Neural crest cell (in vitro differentiated cells): ENCODE results near the gene SERTAD4. TPM values are rescaled to one million over a fixed set of nuclear protein-coding genes. Genes with fewer than 3 reads are reported as not detected.

Experiments
- DNase-seq: peaks from one replicate; pipeline ENCODE4 v3.0.0; 2021; ENCODE audit warnings: low read depth, mixed read lengths, low spot score
- H3K27ac Mint-ChIP-seq: one replicate; pipeline ENCODE4 v1.8.0; 2021; ENCODE audit warnings: mild to moderate bottlenecking, mixed read lengths; ENCODE audit not compliant: unreplicated experiment
- H3K27me3 Mint-ChIP-seq: 2 replicates; pipeline ENCODE4 v1.8.0; 2021; ENCODE audit warnings: low read depth, mild to moderate bottlenecking, mixed read lengths
- H3K36me3 Mint-ChIP-seq: 2 replicates; pipeline ENCODE4 v1.8.0; 2021; ENCODE audit warnings: low read depth, mild to moderate bottlenecking, mixed read lengths
- H3K4me1 Mint-ChIP-seq: 2 replicates; pipeline ENCODE4 v1.8.0; 2021; ENCODE audit warnings: mixed read lengths
- H3K4me3 Mint-ChIP-seq: one replicate; pipeline ENCODE4 v1.8.0; 2021; ENCODE audit warnings: mild to moderate bottlenecking, mixed read lengths
- H3K9me3 Mint-ChIP-seq: 2 replicates; pipeline ENCODE4 v1.8.0; 2021; ENCODE audit warnings: mixed read lengths
- CTCF ChIP-seq: fragments of 200-600 bp; sonication (generic); conservative IDR thresholded peaks from 2 replicates; pipeline ENCODE4 v1.5.0; 2021; ENCODE audit warnings: antibody characterized with exemption, mild to moderate bottlenecking
- total RNA-seq: library from RNA; stranded (reverse); gene quantifications from 2 replicates; pipeline ENCODE4 v1.2.1, GENCODE V29; 2021

The SERTAD4 gene
- total RNA-seq, 1 donor from 2014 or later, result 1.5 TPM

- no peaks in the 10 kb centered on the region for H3K4me1 Mint-ChIP-seq
- TF ChIP-seq CTCF, result no peak
- peaks cover 6% of the 10 kb centered on the region for H3K27me3 Mint-ChIP-seq
- no peak overlapping the region for H3K4me3 Mint-ChIP-seq
- no peaks in the 10 kb centered on the region for H3K36me3 Mint-ChIP-seq
- H3K9me3 Mint-ChIP-seq, result peaks cover 4% of the 10 kb centered on the region
- H3K27ac Mint-ChIP-seq, result no peak overlapping the region
- DNase-seq, result no peak
Measured at GRCh38 chr1:210272666-210273065, 40.1 kb downstream of the SERTAD4 start.

- Mint-ChIP-seq H3K4me3 (no peak overlapping the region), H3K9me3 (peaks cover 17% of the 10 kb centered on the region), H3K36me3 (peaks cover 4% of the 10 kb centered on the region), H3K27ac (no peak overlapping the region), H3K27me3 (peaks cover 10% of the 10 kb centered on the region), H3K4me1 (no peaks in the 10 kb centered on the region)
- DNase-seq, result no peak
- TF ChIP-seq CTCF, result no peak
Measured at GRCh38 chr1:210280221-210280620, 47.6 kb downstream of the SERTAD4 start.

GRCh38 chr1:210288116-210288515 lies 55.5 kb downstream of the SERTAD4 start:
- Mint-ChIP-seq H3K27me3 (peaks cover 28% of the 10 kb centered on the region), H3K4me3 (no peak overlapping the region), H3K9me3 (no peaks in the 10 kb centered on the region), H3K4me1 (peaks cover 10% of the 10 kb centered on the region), H3K27ac (no peak overlapping the region), H3K36me3 (no peaks in the 10 kb centered on the region)
- no peak for TF ChIP-seq CTCF
- DNase-seq, result no peak

GRCh38 chr1:210289248-210289647 lies 56.7 kb downstream of the SERTAD4 start:
- H3K4me1 Mint-ChIP-seq, result peaks cover 16% of the 10 kb centered on the region
- no peaks in the 10 kb centered on the region for H3K9me3 Mint-ChIP-seq
- H3K27me3 Mint-ChIP-seq, result peaks cover 28% of the 10 kb centered on the region
- H3K27ac Mint-ChIP-seq, result no peak overlapping the region
- no peak for TF ChIP-seq CTCF
- H3K4me3 Mint-ChIP-seq, result no peak overlapping the region
- DNase-seq, result no peak
- H3K36me3 Mint-ChIP-seq, result no peaks in the 10 kb centered on the region

- H3K27ac Mint-ChIP-seq, result no peak overlapping the region
- H3K4me3 Mint-ChIP-seq, result peak overlapping the region; percentile 56
- TF ChIP-seq CTCF, result no peak
- no peaks in the 10 kb centered on the region for H3K9me3 Mint-ChIP-seq
- peaks cover 29% of the 10 kb centered on the region for H3K4me1 Mint-ChIP-seq
- peaks cover 28% of the 10 kb centered on the region for H3K27me3 Mint-ChIP-seq
- H3K36me3 Mint-ChIP-seq, result no peaks in the 10 kb centered on the region
- DNase-seq, result no peak
Measured at GRCh38 chr1:210291081-210291764, 58.6 kb downstream of the SERTAD4 start.
